Stimulated activated CD8-positive, alpha-beta memory T cell treated with anti-CD3 and anti-CD28 coated beads, Interleukin-4, amount 100 ng/mL, for 48 hours (primary cell): Measurements from ENCODE around the gene EHBP1.

Source experiments
- DNase-seq: peaks from one replicate; pipeline ENCODE4 v3.0.0-alpha.2; 2020

The EHBP1 gene

DNA sequence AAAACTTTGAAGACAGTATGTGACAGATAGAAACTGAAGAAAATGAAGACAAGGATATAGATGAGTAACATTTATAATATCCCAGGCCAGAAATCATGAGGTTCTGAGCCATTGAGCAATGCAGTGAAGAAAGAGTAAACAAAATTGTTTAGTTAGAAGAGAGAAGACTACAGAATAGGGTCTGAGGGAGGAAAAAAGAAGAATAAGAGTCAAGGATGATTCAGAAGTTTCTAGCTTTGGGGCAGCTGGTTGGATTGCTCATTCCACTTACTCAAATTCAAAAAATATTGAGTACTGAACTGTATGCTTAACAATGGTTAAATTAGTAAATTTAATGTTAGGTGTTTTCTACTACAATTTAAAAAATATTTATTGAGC lies 190.1 kb downstream of the EHBP1 start:
- no peak for DNase-seq

- DNase-seq: no peak
Measured at GRCh38 chr2:62897187-62897827, 191.8 kb downstream of the EHBP1 start.

GRCh38 chr2:62904344-62904743 lies 198.8 kb downstream of the EHBP1 start:
- no peak for DNase-seq

GRCh38 chr2:62908145-62908544 lies 202.6 kb downstream of the EHBP1 start:
- DNase-seq: no peak

- DNase-seq: no peak
Measured at GRCh38 chr2:62913311-62913710, 207.8 kb downstream of the EHBP1 start.

DNA sequence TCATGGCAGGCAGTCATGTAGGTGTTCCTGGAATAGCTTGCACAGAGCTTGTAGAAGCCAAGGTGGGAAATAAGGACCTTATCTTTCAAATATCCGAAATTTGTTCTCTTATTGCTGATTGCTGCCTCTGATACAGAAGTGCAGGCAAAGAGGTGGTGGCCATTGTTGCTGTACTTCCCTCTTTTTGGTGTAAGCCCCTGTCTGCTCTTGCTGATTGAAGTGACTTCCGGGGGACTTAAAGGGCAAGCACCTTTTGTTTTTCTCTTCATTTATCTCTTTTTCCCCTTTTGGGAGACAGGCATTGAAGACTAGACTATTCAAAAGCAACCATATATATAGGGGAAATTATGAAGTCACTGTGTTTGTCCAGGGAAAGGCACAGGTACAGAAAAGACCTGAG lies 213.5 kb downstream of the EHBP1 start:
- no peak for DNase-seq

DNA sequence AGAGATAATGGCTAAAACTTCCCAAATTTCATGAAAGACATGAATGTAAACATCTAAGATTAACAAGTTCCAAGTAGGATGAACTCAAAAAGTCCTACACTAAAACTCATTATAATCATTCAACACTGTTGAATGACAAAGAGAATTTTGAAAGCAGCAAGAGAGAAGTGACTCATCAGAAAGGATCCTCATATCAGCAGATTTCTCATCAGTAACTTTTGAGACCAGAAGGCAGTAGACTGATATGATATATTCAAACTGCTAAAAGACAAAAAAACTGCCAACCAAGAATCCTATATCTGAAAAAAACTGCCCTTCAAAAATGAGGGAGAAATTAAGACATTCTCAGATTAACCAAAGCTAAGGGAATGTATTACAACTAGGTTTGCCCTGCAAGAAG lies 214.6 kb downstream of the EHBP1 start:
- DNase-seq: no peak

GRCh38 chr2:62923242-62923641 lies 217.7 kb downstream of the EHBP1 start:
- no peak for DNase-seq

GRCh38 chr2:62923881-62924280 lies 218.4 kb downstream of the EHBP1 start:
- no peak for DNase-seq

GRCh38 chr2:62928015-62928414 lies 222.5 kb downstream of the EHBP1 start:
- DNase-seq: no peak

DNA sequence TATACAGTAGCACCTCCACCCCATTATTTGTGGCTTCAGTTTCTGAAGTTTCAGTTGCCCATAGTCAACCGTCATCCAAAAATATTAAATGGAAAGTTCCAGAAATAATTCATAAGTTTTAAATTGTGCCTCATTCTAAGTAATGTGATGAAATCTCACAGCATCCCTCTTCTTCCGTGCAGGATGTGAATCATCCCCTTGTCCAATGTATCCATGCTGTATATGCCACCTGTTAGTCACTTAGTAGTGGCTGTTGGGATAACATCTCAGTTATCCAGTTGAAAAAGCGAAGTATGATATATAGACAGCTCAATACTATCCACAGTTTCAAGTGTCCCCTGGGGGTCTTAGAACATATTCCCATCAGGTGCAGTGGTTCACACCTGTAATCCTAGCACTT lies 226.0 kb downstream of the EHBP1 start:
- DNase-seq: no peak

DNA sequence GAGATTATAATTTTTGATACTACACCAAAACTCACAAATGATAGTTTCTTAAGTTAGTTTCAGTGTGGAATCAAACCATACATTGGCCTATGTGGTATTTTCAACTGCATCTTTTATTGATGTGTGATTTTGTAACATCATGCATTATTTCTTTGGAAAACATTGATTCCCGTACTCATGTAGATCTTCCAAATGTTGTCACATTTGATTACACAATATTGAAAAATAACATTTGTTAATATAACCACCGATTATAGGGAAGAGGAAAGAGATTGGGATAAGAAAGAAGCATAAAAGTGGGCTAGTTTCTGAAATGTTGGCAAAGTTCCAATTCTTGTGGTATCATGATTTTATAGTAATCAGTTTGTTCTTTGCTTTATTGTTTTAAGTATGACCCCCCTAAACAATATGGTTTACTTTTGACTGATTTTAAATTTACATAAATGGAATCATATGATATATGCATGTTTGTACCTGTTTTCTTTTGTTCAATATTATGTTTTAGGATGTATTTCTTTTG lies 227.9 kb downstream of the EHBP1 start:
- no peak for DNase-seq

- DNase-seq: no peak
Measured at GRCh38 chr2:62934517-62934916, 229.0 kb downstream of the EHBP1 start.

- no peak for DNase-seq
Measured at GRCh38 chr2:62938126-62938525, 232.6 kb downstream of the EHBP1 start.

GRCh38 chr2:62939735-62940491 lies 234.4 kb downstream of the EHBP1 start:
- DNase-seq: no peak

- DNase-seq: no peak
Measured at GRCh38 chr2:62940697-62941096, 235.2 kb downstream of the EHBP1 start.

DNA sequence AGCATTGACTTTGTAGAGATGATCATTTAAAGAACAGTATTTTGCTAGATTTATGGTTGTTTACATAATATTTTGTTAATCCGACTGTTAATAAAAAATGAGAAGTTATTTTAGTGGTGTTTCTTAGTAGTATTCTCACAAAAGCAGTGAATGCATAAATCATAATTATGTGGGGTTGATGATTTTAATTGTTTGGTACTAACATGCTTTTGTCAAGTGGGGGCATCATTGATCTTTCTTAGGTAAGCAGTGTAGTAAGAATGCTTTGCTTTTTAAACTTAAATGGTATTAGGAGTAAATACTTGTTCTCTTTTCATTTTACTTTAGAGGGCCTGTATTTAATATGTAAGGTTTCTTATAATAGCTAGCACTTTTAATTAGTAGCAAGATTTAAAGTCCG lies 235.9 kb downstream of the EHBP1 start:
- DNase-seq: no peak

- DNase-seq: no peak
Measured at GRCh38 chr2:62944362-62944761, 238.8 kb downstream of the EHBP1 start.

GRCh38 chr2:62947403-62947802 lies 241.9 kb downstream of the EHBP1 start:
- no peak for DNase-seq

DNA sequence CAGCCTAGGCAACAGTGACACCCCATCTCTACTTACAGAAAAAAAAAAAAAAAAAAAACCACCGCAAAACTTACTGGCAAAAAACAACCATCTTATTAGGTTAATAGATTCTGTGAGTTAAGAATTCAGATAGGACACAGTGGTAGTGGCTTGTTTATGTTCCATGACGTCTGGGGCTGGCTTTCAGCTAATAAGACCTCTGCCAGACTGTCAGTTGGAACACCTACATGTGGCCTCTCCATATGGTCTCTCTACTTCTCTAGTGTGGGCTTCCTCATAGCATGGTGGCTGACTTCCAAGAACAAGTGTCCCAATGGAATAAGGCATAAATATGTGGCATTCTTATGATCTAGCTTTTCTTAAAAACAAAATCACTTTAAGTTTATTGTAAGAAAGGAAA lies 251.1 kb downstream of the EHBP1 start:
- no peak for DNase-seq

GRCh38 chr2:62958206-62958605 lies 252.7 kb downstream of the EHBP1 start:
- DNase-seq: no peak

DNA sequence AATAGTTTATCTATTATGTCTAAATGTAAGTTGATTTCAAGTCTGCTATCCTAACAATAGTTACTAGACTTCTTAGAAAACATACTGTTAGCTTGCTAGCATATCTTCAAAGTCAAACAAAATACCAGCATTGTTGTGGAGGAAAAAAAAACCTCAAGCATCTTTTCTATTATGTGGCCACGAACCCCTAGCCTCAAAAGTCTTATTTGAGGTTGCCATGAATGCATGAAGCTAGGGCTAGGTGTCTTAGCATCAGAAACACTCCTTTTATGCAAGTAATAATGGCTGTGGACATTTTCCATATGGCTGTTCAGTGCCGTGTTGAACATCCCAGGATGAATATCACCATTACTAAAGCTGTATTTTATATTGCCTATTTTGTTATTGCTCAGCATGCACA lies 258.5 kb downstream of the EHBP1 start:
- no peak for DNase-seq

DNA sequence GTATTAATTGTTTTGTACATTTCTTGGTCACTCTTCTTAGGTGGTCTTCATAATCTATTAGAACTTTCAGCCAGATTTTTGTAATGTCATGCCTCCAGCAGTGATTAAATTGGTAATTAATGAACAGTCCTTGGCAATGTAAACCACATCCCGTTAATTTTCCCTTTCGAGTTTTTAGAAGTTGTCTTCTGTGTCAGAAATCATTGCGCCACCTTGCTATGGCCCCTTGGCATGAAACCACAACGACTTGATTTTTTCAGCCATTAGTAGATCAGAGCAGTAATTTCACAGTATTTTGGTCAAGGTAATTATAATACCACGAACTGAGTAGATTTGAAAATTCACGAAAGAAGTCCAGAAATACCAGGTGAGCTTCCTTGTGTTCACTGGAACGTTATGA lies 259.2 kb downstream of the EHBP1 start:
- no peak for DNase-seq

- DNase-seq: no peak
Measured at GRCh38 chr2:62966991-62967390, 261.5 kb downstream of the EHBP1 start.

DNA sequence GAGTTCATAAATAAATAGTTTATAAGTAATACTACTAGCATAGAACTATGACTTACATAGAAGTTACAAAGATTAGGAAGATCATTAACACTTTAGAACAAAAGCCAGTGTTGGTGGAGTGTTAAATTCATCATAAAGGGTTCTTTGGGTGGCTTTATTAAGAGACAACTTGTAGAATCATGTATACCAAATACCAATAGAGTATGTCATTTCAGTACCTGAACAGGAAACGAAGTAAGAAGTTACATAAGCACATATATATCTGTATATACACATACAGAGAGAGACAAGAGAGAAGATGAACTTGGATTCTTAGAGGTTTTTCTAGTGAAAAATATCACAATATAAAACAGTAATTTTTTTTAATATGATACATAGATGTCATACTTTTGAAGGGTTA lies 262.7 kb downstream of the EHBP1 start:
- DNase-seq: no peak
